Activated naive CD4-positive, alpha-beta T cell treated with anti-CD3 and anti-CD28 coated beads for 36 hours (primary cell): ENCODE data around the gene RBMS3. TPM values are rescaled to one million over a fixed set of nuclear protein-coding genes. Genes with fewer than 3 reads are reported as not detected.

ENCODE experiments used
- CTCF ChIA-PET: fragments of 350-600 bp; sonication (Branson Sonifier 250); formaldehyde crosslinking; loops from one replicate; lab custom pipeline; 2021; ENCODE audit warnings: antibody characterized with exemption; lab: Charles Lee
- DNase-seq: peaks from one replicate; pipeline ENCODE4 v3.0.0-alpha.2; 2020
- H3K27ac Mint-ChIP-seq: one replicate; pipeline ENCODE4 v1.8.0; 2021; ENCODE audit warnings: mild to moderate bottlenecking, mixed read lengths
- H3K27me3 Mint-ChIP-seq: one replicate; pipeline ENCODE4 v1.8.0; 2021; ENCODE audit warnings: low read depth, mixed read lengths
- H3K36me3 Mint-ChIP-seq: one replicate; pipeline ENCODE4 v1.8.0; 2021; ENCODE audit warnings: low read depth, mixed read lengths
- H3K4me1 Mint-ChIP-seq: one replicate; pipeline ENCODE4 v1.8.0; 2021; ENCODE audit warnings: low read depth, mixed read lengths
- H3K4me3 Mint-ChIP-seq: one replicate; pipeline ENCODE4 v1.8.0; 2021; ENCODE audit warnings: mild to moderate bottlenecking, moderate library complexity, mixed read lengths
- H3K9me3 Mint-ChIP-seq: one replicate; pipeline ENCODE4 v1.8.0; 2021; ENCODE audit warnings: mixed read lengths
- intact Hi-C: fragments of 100-400 bp; cut with micrococcal nuclease; formaldehyde crosslinking; loops from one replicate; pipeline ENCODE4 v1.15.1; 2023
- total RNA-seq, 2 experiments: library from RNA; stranded (reverse); gene quantifications; one replicate each; pipeline ENCODE4 v1.2.3, GENCODE V29; 2021

The RBMS3 gene
- total RNA-seq, 2 experiments from 2014 or later = 0.84 to 1.1 TPM

GRCh38 chr3:29936054-29936453 lies 655.2 kb downstream of the RBMS3 start:
- CTCF ChIA-PET = no interaction called here
- DNase-seq = peak; percentile 5
- Mint-ChIP-seq H3K9me3 (no peaks in the 10 kb centered on the region), H3K4me1 (peaks cover 5% of the 10 kb centered on the region), H3K4me3 (no peak overlapping the region), H3K36me3 (no peaks in the 10 kb centered on the region), H3K27ac (no peak overlapping the region), H3K27me3 (peaks cover 20% of the 10 kb centered on the region)
- intact Hi-C loops = loop anchor here (5.0 kb wide), 1 partner anchor 254 kb away; no protein-coding TSS in a partner anchor

DNA sequence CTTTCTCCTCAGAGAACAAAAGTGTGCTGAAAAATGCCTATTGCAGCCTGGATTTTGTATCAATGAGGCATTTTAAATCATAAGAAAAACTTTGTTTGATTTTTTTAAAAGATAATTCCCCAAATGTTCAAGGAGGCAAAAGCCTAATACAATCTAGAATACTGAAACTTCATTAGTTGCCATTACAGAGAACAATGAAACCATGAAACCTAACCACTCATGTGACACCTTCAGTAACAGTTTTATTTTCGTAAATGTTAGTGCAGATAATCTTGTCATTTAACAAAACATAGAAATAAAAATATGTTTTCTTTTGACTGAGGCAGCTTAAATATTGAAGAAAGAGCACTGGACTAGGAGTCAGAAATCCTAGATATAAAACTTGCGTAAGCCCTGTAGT lies 655.9 kb downstream of the RBMS3 start:
- peaks cover 5% of the 10 kb centered on the region for H3K4me1 Mint-ChIP-seq
- no peaks in the 10 kb centered on the region for H3K36me3 Mint-ChIP-seq
- no peak for DNase-seq
- H3K9me3 Mint-ChIP-seq = no peaks in the 10 kb centered on the region
- intact Hi-C loops = loop anchor here (5.0 kb wide), 1 partner anchor 254 kb away; no protein-coding TSS in a partner anchor
- H3K27ac Mint-ChIP-seq = no peak overlapping the region
- CTCF ChIA-PET = no interaction called here
- peaks cover 18% of the 10 kb centered on the region for H3K27me3 Mint-ChIP-seq
- H3K4me3 Mint-ChIP-seq = no peak overlapping the region

DNA sequence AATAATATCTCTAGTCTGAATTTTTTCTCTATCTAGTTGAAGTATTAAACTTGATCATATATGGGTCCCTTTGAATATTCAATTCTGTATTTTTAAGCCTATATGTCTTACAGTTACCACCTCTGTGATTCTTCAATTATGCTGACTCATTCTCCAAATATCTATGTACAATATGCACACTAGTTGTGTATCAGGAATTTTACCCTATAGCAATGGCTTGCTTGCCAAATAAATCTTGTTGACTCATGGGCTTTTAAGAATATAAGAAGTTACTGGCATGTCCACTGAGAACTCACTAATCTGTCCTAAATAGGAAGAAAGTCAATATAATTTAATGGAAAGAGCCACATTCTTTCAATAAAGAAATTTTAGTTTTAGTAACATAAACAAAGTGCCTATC lies 656.3 kb downstream of the RBMS3 start:
- DNase-seq = no peak
- Mint-ChIP-seq H3K27ac (no peak overlapping the region), H3K9me3 (no peaks in the 10 kb centered on the region), H3K4me1 (peaks cover 5% of the 10 kb centered on the region), H3K27me3 (peaks cover 16% of the 10 kb centered on the region), H3K36me3 (no peaks in the 10 kb centered on the region), H3K4me3 (no peak overlapping the region)
- CTCF ChIA-PET = no interaction called here
- intact Hi-C loops = loop anchor here (5.0 kb wide), 1 partner anchor 255 kb away; no protein-coding TSS in a partner anchor

DNA sequence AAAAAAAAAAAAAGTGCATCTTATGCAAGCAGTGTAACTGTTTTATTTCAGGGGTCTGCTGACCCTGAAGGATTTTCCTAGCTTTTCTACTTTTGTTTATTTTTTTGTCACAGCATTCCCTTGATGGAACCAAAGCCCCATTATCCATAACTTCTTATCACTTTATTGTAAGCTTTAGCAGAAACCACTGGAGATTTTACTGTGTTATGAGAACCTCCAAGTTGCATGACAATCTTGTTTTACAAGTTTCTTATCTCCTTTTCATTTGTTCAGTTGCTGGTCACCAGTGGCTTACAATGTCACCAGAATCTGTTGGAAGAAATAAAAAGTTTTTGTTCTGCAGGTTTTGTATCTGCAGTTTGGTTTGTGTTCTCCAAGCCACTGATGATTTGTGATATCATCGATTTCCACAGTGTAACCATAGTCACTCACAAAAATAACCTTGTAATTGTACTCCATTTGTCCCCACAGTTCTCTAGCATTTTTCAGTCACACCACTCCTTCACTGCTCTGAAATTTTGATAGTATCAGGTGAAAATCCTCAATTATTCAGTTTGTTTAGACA lies 660.0 kb downstream of the RBMS3 start:
- H3K27me3 Mint-ChIP-seq = peaks cover 6% of the 10 kb centered on the region
- DNase-seq = no peak
- CTCF ChIA-PET = interaction anchor here (0.6 kb wide), 1 partner anchor 505 kb away, joined by 3 read pairs; no protein-coding TSS in a partner anchor
- no peaks in the 10 kb centered on the region for H3K9me3 Mint-ChIP-seq
- intact Hi-C loops = no loop called here
- H3K27ac Mint-ChIP-seq = no peak overlapping the region
- no peak overlapping the region for H3K4me3 Mint-ChIP-seq
- H3K4me1 Mint-ChIP-seq = peaks cover 5% of the 10 kb centered on the region
- no peaks in the 10 kb centered on the region for H3K36me3 Mint-ChIP-seq

- intact Hi-C loops = no loop called here
- Mint-ChIP-seq H3K4me1 (no peaks in the 10 kb centered on the region), H3K4me3 (no peak overlapping the region), H3K36me3 (no peaks in the 10 kb centered on the region), H3K27me3 (peaks cover 3% of the 10 kb centered on the region), H3K9me3 (no peaks in the 10 kb centered on the region), H3K27ac (no peak overlapping the region)
- DNase-seq = no peak
- CTCF ChIA-PET = no interaction called here
Measured at GRCh38 chr3:29942297-29942696, 661.4 kb downstream of the RBMS3 start.

DNA sequence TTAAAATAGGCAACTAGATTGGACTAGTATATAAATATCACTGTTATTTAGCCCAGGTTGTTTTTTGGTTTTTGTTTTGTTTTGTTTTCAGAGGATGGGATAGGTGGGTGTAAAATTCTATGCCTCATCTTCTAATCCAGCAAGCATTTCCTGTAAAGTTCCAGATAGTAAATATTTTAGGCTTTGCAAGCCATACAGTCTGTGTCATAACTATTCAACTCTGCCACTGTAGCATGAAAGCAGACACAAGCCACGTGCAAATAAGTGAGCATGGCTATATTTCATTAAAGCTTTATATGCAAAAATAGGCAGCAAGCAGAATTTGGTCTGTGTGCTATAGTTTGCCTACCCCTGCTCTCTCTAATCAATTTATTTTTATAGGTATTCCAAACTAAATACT lies 668.3 kb downstream of the RBMS3 start:
- H3K4me1 Mint-ChIP-seq = no peaks in the 10 kb centered on the region
- no peaks in the 10 kb centered on the region for H3K9me3 Mint-ChIP-seq
- no peak for DNase-seq
- CTCF ChIA-PET = interaction anchor here (0.7 kb wide), 1 partner anchor 93 kb away, joined by 3 read pairs; no protein-coding TSS in a partner anchor
- no peaks in the 10 kb centered on the region for H3K36me3 Mint-ChIP-seq
- no peaks in the 10 kb centered on the region for H3K27me3 Mint-ChIP-seq
- H3K4me3 Mint-ChIP-seq = no peak overlapping the region
- no peak overlapping the region for H3K27ac Mint-ChIP-seq
- intact Hi-C loops = no loop called here

DNA sequence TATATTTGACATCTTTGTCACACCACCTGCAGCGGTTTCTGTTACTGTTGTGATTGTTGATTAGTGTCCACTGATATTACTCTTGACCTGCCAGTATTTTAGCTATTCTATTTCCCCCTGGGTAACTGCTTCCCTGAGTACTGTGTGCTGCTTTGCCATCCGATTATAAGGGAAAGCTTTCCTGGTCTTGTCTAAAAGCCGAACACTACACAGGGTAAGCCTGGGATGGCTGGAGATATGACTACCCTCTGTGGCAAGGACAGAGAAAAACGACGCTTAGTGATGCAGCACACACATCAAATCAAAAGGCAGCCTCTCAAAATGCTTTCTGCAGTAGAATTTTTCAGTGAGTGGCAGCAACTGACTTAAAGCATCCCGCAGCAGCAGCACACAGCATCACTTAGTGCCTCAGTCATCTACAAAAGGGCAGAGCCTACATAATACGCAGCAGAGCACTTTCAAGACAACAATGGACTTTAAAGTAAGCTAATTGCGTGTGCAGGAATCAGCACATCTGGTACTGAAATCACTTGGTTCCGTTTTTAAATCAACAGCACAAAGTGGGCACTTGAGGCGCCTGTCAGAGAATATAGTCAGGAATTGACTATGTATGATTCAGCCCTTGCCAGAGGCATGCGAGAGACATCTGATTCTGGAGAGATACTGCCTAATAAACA lies 669.2 kb downstream of the RBMS3 start:
- no peak for DNase-seq
- H3K27ac Mint-ChIP-seq = no peak overlapping the region
- H3K4me3 Mint-ChIP-seq = no peak overlapping the region
- no peaks in the 10 kb centered on the region for H3K36me3 Mint-ChIP-seq
- no peaks in the 10 kb centered on the region for H3K9me3 Mint-ChIP-seq
- H3K4me1 Mint-ChIP-seq = no peaks in the 10 kb centered on the region
- CTCF ChIA-PET = interaction anchor here (0.7 kb wide), 1 partner anchor 92 kb away, joined by 3 read pairs; no protein-coding TSS in a partner anchor
- intact Hi-C loops = no loop called here
- H3K27me3 Mint-ChIP-seq = no peaks in the 10 kb centered on the region

GRCh38 chr3:29952431-29952830 lies 671.6 kb downstream of the RBMS3 start:
- CTCF ChIA-PET = no interaction called here
- H3K4me3 Mint-ChIP-seq = no peak overlapping the region
- no peaks in the 10 kb centered on the region for H3K27me3 Mint-ChIP-seq
- no peak for DNase-seq
- intact Hi-C loops = no loop called here
- no peak overlapping the region for H3K27ac Mint-ChIP-seq
- H3K4me1 Mint-ChIP-seq = no peaks in the 10 kb centered on the region
- no peaks in the 10 kb centered on the region for H3K9me3 Mint-ChIP-seq
- H3K36me3 Mint-ChIP-seq = no peaks in the 10 kb centered on the region

GRCh38 chr3:29955413-29955812 lies 674.5 kb downstream of the RBMS3 start:
- no peak for DNase-seq
- intact Hi-C loops = no loop called here
- Mint-ChIP-seq H3K4me1 (no peaks in the 10 kb centered on the region), H3K27ac (no peak overlapping the region), H3K9me3 (no peaks in the 10 kb centered on the region), H3K27me3 (peaks cover 6% of the 10 kb centered on the region), H3K36me3 (no peaks in the 10 kb centered on the region), H3K4me3 (no peak overlapping the region)
- CTCF ChIA-PET = no interaction called here

- Mint-ChIP-seq H3K36me3 (no peaks in the 10 kb centered on the region), H3K4me3 (no peak overlapping the region), H3K27me3 (peaks cover 7% of the 10 kb centered on the region), H3K4me1 (no peaks in the 10 kb centered on the region), H3K9me3 (no peaks in the 10 kb centered on the region), H3K27ac (no peak overlapping the region)
- intact Hi-C loops = no loop called here
- DNase-seq = no peak
- CTCF ChIA-PET = interaction anchor here (0.7 kb wide), 1 partner anchor 192 kb away, joined by 6 read pairs; no protein-coding TSS in a partner anchor
Measured at GRCh38 chr3:29958816-29959215, 677.9 kb downstream of the RBMS3 start.

- CTCF ChIA-PET = no interaction called here
- Mint-ChIP-seq H3K27me3 (peaks cover 21% of the 10 kb centered on the region), H3K36me3 (no peaks in the 10 kb centered on the region), H3K4me3 (no peak overlapping the region), H3K27ac (no peak overlapping the region), H3K4me1 (no peaks in the 10 kb centered on the region), H3K9me3 (no peaks in the 10 kb centered on the region)
- DNase-seq = no peak
- intact Hi-C loops = no loop called here
Measured at GRCh38 chr3:29971895-29972294, 691.0 kb downstream of the RBMS3 start.

- Mint-ChIP-seq H3K9me3 (no peaks in the 10 kb centered on the region), H3K36me3 (no peaks in the 10 kb centered on the region), H3K27me3 (peaks cover 21% of the 10 kb centered on the region), H3K4me1 (no peaks in the 10 kb centered on the region), H3K4me3 (no peak overlapping the region), H3K27ac (no peak overlapping the region)
- intact Hi-C loops = no loop called here
- CTCF ChIA-PET = no interaction called here
- no peak for DNase-seq
Measured at GRCh38 chr3:29972320-29972993, 691.6 kb downstream of the RBMS3 start.
